ENCODE data around the gene NBPF20.
A peak's percentile ranks its signal among the peaks of the same experiment; 100 is the strongest.
"Not testable (repeated sequence)": the region's sequence is repeated elsewhere in the genome, so short reads cannot be mapped to it uniquely, and the experiment has no call there.

Gene NBPF20

GRCh38 chr1:145425436-145426029 lies at the start of gene NBPF20:
Gene NBPF20, minus strand, starts transcription at chr1:145425603. Its CDS starts 20,331 bp downstream, at chr1:145405272.
- peak; percentile 68 for DNase-seq (ENCODE audit: low spot score)

DNA sequence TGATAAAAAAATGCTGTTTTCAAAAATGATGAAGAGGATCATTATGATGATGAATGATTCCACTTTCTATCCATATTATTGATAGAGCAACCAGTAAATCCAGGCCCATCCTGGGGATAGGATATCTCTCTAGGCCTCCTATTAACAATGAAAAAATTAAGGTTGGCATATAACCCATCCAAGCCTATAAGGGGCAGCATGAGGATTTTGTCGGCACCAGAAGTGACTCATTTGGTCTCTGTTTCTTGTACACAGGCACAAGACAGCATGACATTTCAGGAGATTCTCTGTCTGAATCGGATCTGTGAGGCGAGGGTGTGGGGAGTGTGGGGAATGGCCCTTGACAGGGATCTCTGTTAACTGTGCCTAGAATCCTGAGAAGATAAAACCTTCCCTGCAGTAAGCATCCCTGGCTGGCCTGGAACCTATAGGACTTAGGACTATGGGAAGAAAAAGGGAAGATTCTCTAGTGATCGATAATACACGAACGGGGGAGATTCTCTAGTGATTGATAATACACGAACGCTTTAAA lies 49.5 kb upstream of the NBPF20 start:
- not testable (repeated sequence) for DNase-seq (ENCODE audit: low spot score)

DNA sequence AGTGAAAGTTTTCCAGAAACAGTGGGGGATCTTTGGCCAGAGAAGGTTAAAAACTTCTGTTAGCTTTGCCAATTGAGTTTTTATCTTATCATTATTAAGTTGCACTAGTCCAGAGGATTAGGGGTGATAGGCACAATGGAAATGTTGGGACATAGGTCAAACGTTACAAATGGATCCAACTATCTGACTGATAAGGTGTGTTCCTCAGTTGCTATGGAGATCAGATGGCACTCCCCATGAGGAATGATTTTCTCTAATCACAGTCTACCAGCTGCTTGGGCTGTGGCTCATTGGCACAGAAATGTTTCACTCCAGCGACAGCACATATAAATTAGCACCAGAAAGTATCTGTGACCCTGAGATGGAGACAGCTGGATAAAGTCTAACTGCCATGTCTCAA lies 47.3 kb upstream of the NBPF20 start:
- DNase-seq (ENCODE audit: low spot score): not testable (repeated sequence)

DNA sequence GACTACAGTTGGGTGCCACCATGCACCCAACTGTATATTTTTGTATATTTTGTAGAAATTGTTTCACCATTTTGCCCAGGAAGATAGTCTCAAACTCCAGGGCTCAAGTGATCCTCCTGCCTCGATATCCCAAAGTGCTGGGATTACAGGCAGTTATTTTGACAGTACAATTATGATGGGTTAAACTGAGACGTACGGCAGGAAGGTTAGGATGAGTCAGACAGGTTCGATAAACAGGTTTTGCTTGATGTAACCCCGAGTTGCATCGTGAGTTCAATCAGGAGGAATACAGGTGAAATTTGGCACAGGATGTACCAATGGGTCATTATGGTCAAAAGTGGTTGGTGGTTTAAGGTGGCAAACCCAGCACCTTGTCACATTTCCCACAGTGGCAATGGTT lies 46.0 kb upstream of the NBPF20 start:
- DNase-seq (ENCODE audit: low spot score): not testable (repeated sequence)

- DNase-seq (ENCODE audit: low spot score): peak; percentile 29
Measured at GRCh38 chr1:145465405-145466144, 40.2 kb upstream of the NBPF20 start.

GRCh38 chr1:145464708-145465336 lies 39.4 kb upstream of the NBPF20 start:
- DNase-seq (ENCODE audit: low spot score): not testable (repeated sequence)

DNA sequence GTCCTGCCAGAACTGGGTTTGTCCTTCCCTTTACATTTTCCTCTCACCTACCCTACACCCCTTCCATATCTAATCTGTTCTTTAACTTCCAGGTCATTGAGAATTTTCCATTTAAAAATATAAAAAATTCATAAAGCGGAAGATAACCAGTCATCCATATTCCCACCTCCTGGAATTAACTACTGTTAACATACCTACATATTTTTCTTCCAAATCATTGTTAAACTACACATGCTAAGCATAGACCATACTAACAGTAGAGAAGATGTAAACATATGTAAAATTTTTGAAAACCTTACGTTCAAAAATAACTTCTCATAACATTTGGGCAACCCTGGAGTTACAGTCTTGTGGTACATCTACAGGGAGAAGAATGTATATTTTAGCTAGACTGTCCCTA lies 38.6 kb upstream of the NBPF20 start:
- DNase-seq (ENCODE audit: low spot score): not testable (repeated sequence)

- not testable (repeated sequence) for DNase-seq (ENCODE audit: low spot score)
Measured at GRCh38 chr1:145460684-145461083, 35.3 kb upstream of the NBPF20 start.

GRCh38 chr1:145460048-145460447 lies 34.6 kb upstream of the NBPF20 start:
- DNase-seq (ENCODE audit: low spot score): not testable (repeated sequence)

DNA sequence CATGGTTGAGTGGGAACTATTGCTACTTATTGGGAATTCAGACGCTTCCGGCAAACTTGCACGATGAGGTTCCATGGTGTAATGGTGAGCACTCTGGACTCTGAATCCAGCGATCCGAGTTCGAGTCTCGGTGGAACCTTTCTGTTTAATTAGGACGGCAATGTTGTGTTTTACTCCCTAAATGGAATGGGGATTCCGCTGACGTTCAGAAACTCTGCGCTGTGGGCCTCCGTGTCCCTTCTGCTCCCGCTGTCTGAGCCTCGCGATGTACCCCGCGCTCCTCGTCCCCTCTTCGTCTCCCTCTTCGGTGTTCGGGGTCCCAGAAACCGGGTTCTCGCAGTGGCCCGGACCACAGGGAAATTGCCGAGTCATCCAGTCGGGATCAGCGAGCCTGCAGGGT lies 34.2 kb upstream of the NBPF20 start:
- not testable (repeated sequence) for DNase-seq (ENCODE audit: low spot score)

DNA sequence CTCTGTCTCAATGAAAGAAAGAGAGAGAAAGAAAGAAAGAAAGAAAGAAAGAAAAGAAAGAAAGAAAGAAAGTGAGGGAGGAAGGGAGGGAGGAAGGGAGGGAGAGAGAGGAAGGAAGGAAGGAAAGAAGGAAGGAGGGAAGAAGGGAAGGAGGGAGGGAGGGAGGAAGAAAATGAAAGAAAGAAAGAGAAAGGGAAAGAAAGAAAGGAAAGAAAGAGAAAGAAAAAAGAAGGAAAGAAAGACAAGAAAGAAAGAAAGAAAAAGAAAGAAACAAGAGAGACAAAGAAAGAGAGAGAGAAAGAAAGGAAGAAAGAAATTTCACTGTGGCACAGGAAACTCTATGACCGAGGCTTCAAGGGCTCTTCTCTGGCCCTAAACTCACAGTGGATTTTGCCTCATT lies 33.7 kb upstream of the NBPF20 start:
- DNase-seq (ENCODE audit: low spot score): not testable (repeated sequence)

DNA sequence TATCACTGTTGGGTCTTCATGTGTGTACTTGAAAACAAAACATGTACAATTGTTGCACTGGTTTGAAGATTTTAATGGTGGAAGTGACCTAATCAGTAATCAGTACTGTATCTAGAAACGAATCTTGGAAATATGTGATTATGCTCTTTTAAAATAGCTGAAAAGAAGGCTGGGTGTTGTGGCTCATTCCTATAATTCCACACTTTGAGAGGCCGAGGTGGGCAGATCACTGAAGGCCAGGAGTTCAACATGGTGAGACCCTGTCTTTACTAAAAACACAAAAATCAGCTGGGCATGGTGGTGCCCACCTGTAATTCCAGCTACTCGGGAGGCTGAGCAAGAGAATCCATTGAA lies 29.4 kb upstream of the NBPF20 start:
- DNase-seq (ENCODE audit: low spot score): not testable (repeated sequence)

DNA sequence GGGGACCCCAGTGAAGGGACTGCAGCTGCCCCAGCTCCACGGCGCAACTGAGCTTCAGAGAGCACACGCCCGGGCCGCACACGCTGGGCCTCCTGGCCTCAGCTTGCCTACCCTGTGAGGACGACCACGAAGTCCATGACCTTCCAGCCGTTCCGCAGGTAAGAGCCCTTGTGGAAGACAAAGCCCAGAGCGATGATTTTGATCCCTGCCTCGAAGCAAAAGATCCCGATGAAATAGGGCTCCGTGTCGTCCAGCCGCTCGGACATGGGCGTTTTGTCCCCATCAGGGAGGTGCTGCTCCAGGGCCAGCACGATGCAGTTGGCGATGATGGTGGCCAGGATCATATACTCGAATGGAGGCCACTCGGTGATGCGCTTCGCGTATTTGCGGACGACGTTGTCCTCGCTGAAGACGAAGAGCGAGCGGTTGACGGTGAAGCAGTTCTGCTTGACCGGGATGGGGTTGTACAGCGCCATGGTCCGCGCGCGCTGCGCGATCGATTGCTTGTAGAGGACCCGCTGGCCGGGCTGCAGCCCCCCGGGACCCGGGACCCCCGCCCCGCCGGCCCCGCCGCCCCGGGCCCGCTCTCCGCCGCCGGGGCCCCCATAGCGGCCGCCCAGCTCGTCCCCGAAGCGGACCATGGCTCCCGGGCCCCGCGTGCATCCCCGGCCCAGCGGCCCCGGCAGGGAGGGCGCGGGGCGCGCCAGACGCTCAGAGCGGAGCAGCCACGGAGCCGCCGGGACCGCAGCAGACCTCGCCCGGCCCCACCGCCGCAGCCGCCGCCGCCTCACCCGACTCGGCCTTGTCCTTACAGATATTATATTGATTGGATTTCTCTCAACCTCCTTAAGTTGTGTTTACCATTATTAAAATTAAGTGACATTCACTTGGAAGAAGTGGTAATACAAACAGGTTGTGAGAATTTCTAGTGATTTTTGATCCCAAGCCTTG lies 28.7 kb upstream of the NBPF20 start:
- not testable (repeated sequence) for DNase-seq (ENCODE audit: low spot score)

DNA sequence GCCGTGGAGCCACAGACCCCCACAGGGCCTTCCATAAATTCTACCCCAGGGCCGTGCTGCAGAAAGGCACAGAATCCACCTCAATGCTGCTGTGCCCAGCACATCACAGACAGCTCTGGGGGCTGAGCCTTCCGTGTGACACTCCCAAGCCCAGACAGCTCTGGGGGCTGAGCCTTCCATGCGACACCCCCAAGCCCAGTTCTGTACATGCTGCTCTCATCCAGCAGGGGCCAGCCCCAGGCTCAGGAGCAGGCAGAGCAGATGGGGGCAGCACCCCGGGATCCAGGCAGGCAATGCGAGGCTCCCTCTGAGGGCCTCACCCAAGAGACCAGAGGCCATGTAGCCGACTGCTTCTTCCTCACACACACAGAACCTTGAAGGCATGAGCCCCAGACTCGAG lies 27.1 kb upstream of the NBPF20 start:
- not testable (repeated sequence) for DNase-seq (ENCODE audit: low spot score)

- not testable (repeated sequence) for DNase-seq (ENCODE audit: low spot score)
Measured at GRCh38 chr1:145451914-145452313, 26.5 kb upstream of the NBPF20 start.

GRCh38 chr1:145445219-145445618 lies 19.8 kb upstream of the NBPF20 start:
- DNase-seq (ENCODE audit: low spot score): not testable (repeated sequence)

- DNase-seq (ENCODE audit: low spot score): not testable (repeated sequence)
Measured at GRCh38 chr1:145442340-145442739, 16.9 kb upstream of the NBPF20 start.

DNA sequence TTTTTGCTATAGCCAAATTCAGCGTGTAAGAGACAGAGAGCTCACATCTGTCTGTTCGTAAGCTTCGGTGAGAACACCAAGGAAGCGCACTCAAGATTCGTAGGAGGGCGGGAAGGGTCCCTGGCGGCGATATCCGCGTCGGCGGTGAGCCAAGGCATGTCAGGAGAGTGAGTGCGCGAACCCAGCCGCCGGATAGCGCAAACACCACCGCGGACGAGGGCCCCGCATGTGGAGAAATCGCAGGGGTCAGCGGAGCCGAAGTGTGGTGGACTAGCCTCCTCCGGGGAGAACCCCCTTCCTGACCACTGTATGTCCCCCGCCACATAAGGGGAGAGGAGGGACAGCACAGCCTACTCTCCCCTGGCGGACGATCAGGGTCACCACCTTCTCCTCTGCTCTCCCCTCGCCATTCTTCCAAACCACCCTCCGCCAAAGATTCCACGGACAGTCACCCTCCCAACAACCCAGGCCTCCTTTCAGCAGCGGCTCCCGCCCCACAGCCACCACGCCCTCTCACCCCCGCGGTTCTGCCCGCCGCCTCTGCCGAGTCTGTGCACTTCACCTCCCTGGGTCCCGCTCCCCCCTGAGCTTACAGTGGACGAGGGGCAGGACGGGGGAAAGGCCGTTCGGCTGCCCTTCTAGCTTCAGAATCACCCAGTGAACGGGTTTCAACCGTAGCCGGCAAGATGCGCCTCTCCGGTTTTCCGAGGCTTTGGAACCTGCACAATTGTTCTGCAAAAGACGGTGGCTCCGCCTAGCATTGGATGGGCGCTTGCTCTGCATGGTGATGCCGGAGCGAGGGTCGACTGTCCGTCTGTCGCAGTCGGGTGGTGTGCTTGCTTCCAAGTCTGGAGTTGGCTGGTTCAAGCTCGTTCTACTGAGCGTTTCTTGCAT lies 6.2 kb upstream of the NBPF20 start:
- not testable (repeated sequence) for DNase-seq (ENCODE audit: low spot score)

DNA sequence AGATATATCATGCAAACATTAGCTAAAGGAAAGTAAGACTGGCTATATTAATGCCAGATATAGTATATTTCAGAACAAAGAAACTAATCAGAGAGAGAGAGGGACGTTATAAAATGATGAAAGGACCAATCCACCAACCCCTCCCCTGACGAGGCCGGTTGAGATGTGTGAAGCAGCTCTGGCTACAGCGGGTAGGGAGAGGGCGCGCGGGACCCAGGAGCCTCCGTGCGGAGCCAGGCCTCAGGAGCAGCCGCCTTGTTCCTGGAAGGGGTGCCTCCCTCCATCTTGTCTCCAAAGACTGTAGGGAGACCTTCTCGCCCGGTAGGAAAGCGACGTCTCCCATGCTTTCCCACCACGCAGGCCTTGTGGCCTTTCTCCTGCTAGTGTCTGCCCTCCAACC lies 5.4 kb upstream of the NBPF20 start:
- not testable (repeated sequence) for DNase-seq (ENCODE audit: low spot score)

GRCh38 chr1:145429329-145429728 lies 3.9 kb upstream of the NBPF20 start:
- not testable (repeated sequence) for DNase-seq (ENCODE audit: low spot score)
